K562 (cell line): ENCODE results near the gene PNPLA2. TPM values are rescaled to one million over a fixed set of nuclear protein-coding genes. Genes with fewer than 3 reads are reported as not detected.

Experiments
- C11orf30 ChIP-seq: fragments of 450-650 bp; IDR thresholded peaks from 2 replicates; pipeline ENCODE4 v1.6.1; 2016; ENCODE audit warnings: low read depth, mild to moderate bottlenecking
- CREB1 ChIP-seq, 2 experiments: sonication (generic) in 1 of 2; formaldehyde crosslinking in 1 of 2; IDR thresholded peaks; 2 replicates each; pipeline versions ENCODE4 v1.6.1 to v1.8.0; 2012 to 2022; ENCODE audit warnings: inconsistent platforms in 1 of 2, mild to moderate bottlenecking in 1 of 2, missing genetic modification reagents in 1 of 2, moderate library complexity in 1 of 2
- HMG20B ChIP-seq: fragments of 250-450 bp; sonication (Bioruptor Pico); IDR thresholded peaks from 2 replicates; pipeline ENCODE4 v1.5.0; 2021; ENCODE audit warnings: mild to moderate bottlenecking
- KDM4B ChIP-seq, 2 experiments: fragments of 450-650 bp in 1 of 2; sonication (generic) in 1 of 2; IDR thresholded peaks; 2 replicates each; pipeline ENCODE4 v1.6.1; 2016 to 2017; ENCODE audit warnings: borderline replicate concordance in 2 of 2, antibody characterized with exemption in 1 of 2, low read depth in 1 of 2, mild to moderate bottlenecking in 1 of 2
- MEIS2 ChIP-seq: fragments of 450-650 bp; IDR thresholded peaks from 2 replicates; pipeline ENCODE4 v1.6.1; 2014; ENCODE audit warnings: mild to moderate bottlenecking; ENCODE audit not compliant: partially characterized antibody
- PTRF ChIP-seq: fragments of 450-650 bp; IDR thresholded peaks from 2 replicates; pipeline ENCODE4 v1.6.1; 2016; ENCODE audit warnings: mild to moderate bottlenecking, missing genetic modification characterization, missing compliant biosample characterization
- ZNF146 ChIP-seq: IDR thresholded peaks from one replicate; pipeline ENCODE4 v1.6.1; 2018; ENCODE audit warnings: missing compliant biosample characterization; ENCODE audit not compliant: unreplicated experiment
- ZNF212 ChIP-seq: fragments of 450-650 bp; formaldehyde crosslinking; IDR thresholded peaks from 2 replicates; pipeline ENCODE4 v1.4.0; 2020; ENCODE audit warnings: mild to moderate bottlenecking
- ZNF518B ChIP-seq: fragments of 250-450 bp; sonication (Bioruptor Pico); IDR thresholded peaks from 2 replicates; pipeline ENCODE4 v1.5.0; 2021; ENCODE audit warnings: mild to moderate bottlenecking, moderate library complexity
- polyA plus RNA-seq, 8 experiments: library from polyadenylated mRNA; depleted of rRNA in 4 of 8; stranded (reverse) in 5 of 8; unstranded in 3 of 8; fragments of >200 nt; fragmentation: Nextera tagmentation in 2 of 8; fragmentation: Illumina TruSeq in 1 of 8; extraction: Ambion mirVana in 2 of 8; extraction: Trizol in 1 of 8; gene quantifications; 2 replicates each; pipeline versions ENCODE4 v1.2.1 to v1.2.3, GENCODE V29; 2011 to 2014; ENCODE audit warnings: inconsistent platforms in 1 of 8, missing spikeins in 1 of 8
- total RNA-seq, 7 experiments: library from RNA; depleted of rRNA in 6 of 7; stranded (reverse); fragments of >200 nt in 6 of 7; fragmentation: Illumina TruSeq in 2 of 7; extraction: Trizol in 2 of 7; gene quantifications; 2 replicates each; pipeline versions ENCODE4 v1.2.1 to v1.2.3, GENCODE V29; 2011 to 2021; ENCODE audit warnings: low replicate concordance in 1 of 7

The PNPLA2 gene
- total and polyA plus RNA-seq, 9 of the 15 experiments (the other 6 are each of a cell fraction or from before 2014, with no cell fraction given), result 0.39 to 87.1 (median 8.4) TPM

DNA sequence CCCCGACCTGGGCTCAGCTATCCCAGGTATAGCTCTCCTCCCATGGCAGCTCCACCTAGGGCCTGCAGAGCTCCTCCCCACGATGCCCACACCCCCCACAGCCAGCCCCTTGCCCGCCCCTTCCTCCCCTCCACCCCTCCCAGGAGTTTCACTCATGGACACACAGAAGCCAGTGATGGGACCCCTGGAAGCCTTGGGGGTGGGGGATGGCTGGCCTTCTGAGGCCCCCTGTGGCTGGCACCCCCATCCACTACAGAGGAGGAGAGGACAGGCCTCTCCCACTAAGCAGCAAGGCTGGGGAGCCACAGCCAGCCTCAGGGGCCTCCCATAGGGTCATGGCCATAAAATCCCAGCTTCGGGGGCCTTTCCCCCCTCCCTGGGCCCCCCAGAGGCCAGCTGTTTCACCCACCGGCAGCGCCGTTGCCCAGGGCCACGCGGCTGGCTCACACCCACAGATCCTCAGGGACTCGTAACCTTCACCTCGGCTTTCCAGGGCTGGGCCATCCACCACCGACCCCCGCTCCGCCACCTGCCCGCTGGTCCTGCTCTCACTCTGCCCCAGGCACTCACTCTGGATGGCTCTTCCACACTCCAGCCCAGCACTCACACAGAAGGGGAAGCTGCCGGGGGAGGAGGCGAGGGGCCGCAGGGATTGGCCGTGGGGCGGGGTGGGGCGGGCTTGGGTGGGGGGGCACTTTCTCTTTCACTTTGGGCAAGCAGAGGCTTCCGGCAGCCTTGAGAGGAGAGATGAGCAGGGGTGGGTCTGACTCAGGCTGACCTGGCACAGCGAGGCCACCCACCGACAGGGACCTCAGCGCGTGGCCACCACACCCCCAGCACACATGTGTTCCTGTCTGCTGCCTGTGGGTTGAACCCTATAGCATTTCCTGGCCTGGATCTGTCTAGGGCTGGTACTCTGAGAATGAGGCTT, 22.8 kb upstream of the PNPLA2 start (continued):
- TF ChIP-seq MEIS2, result no peak
- no peak for TF ChIP-seq ZNF518B (CRISPR knock-in tag)
- no peak for TF ChIP-seq KDM4B (IDR thresholded peaks at IDR 0.05; ENCODE audit: borderline replicate concordance in 2 of 2, low read depth in 1 of 2)
- no peak for TF ChIP-seq C11orf30
- no peak for TF ChIP-seq ZNF146 (CRISPR knock-in tag)
- no peak for TF ChIP-seq HMG20B
- no peak for TF ChIP-seq PTRF
- no peak for TF ChIP-seq CREB1 (IDR thresholded peaks at IDR 0.05)
- TF ChIP-seq CREB1 (CRISPR knock-in tag; IDR thresholded peaks at IDR 0.05), result no peak
- TF ChIP-seq ZNF212 (CRISPR knock-in tag), result no peak
